Mesendoderm (in vitro differentiated cells): Measurements from ENCODE around the gene CD82.

Experiments used
- DNase-seq: peaks from one replicate; pipeline ENCODE4 v3.0.0; 2013
- H2AK5ac ChIP-seq: 2 replicates; pipeline ENCODE4 v1.6.1; 2013; ENCODE audit warnings: low read length, inconsistent platforms
- H2BK120ac ChIP-seq: 2 replicates; pipeline ENCODE4 v1.6.1; 2013; ENCODE audit warnings: low read depth, mild to moderate bottlenecking, low read length, moderate library complexity, mixed read lengths
- H2BK15ac ChIP-seq: replicated peaks from 2 replicates; pipeline ENCODE4 v1.6.1; 2013; ENCODE audit warnings: low read depth, mild to moderate bottlenecking, moderate library complexity
- H2BK5ac ChIP-seq: 2 replicates; pipeline ENCODE4 v1.6.1; 2013; ENCODE audit warnings: low read length, inconsistent platforms
- H3K18ac ChIP-seq: 2 replicates; pipeline ENCODE4 v1.6.1; 2013; ENCODE audit warnings: mild to moderate bottlenecking, low read length, mixed read lengths
- H3K23ac ChIP-seq: one replicate; pipeline ENCODE4 v1.6.1; 2013; ENCODE audit warnings: low read length
- H3K27ac ChIP-seq: 2 replicates; pipeline ENCODE4 v1.5.1; 2013; ENCODE audit warnings: low read depth, mild to moderate bottlenecking, inconsistent platforms, low read length, moderate library complexity
- H3K27me3 ChIP-seq: 2 replicates; pipeline ENCODE4 v1.6.1; 2013; ENCODE audit warnings: low read length, control low read depth, mild to moderate bottlenecking, inconsistent platforms; ENCODE audit not compliant: insufficient read depth, poor library complexity
- H3K36me3 ChIP-seq: 2 replicates; pipeline ENCODE4 v1.6.1; 2013; ENCODE audit warnings: low read length, inconsistent platforms; ENCODE audit not compliant: control insufficient read depth, insufficient read depth
- H3K4ac ChIP-seq: one replicate; pipeline ENCODE4 v1.6.1; 2013; ENCODE audit warnings: low read depth, mild to moderate bottlenecking, low read length, moderate library complexity
- H3K4me1 ChIP-seq: 2 replicates; pipeline ENCODE4 v1.6.1; 2013; ENCODE audit warnings: low read depth, low read length, inconsistent platforms; ENCODE audit not compliant: control insufficient read depth
- H3K4me2 ChIP-seq: 2 replicates; pipeline ENCODE4 v1.6.1; 2013; ENCODE audit warnings: low read length
- H3K4me3 ChIP-seq: 2 replicates; pipeline ENCODE4 v1.5.1; 2013; ENCODE audit warnings: mild to moderate bottlenecking, low read length
- H3K56ac ChIP-seq: one replicate; pipeline ENCODE4 v1.6.1; 2013; ENCODE audit warnings: low read length
- H3K79me1 ChIP-seq: 2 replicates; pipeline ENCODE4 v1.6.1; 2013; ENCODE audit warnings: low read length, inconsistent platforms
- H3K79me2 ChIP-seq: 2 replicates; pipeline ENCODE4 v1.6.1; 2013; ENCODE audit warnings: mild to moderate bottlenecking, low read length; ENCODE audit not compliant: control insufficient read depth, insufficient read depth
- H3K9ac ChIP-seq: 2 replicates; pipeline ENCODE4 v1.6.1; 2013; ENCODE audit warnings: low read length, inconsistent platforms
- H4K5ac ChIP-seq: one replicate; pipeline ENCODE4 v1.6.1; 2013; ENCODE audit warnings: low read length
- H4K8ac ChIP-seq: one replicate; pipeline ENCODE4 v1.6.1; 2013; ENCODE audit warnings: low read depth, mild to moderate bottlenecking, control low read depth, low read length, moderate library complexity
- WGBS: extraction: QIAGEN DNeasy Blood & Tissue Kit; methylation state at CpG from one replicate; pipeline ENCODE4 v1.1.7; 2013; ENCODE audit warnings: low lambda C conversion rate, missing lambda C conversion rate; ENCODE audit not compliant: insufficient coverage; ENCODE audit errors: extremely low coverage; 5-methylcytosine and 5-hydroxymethylcytosine counted together

Gene CD82

DNA sequence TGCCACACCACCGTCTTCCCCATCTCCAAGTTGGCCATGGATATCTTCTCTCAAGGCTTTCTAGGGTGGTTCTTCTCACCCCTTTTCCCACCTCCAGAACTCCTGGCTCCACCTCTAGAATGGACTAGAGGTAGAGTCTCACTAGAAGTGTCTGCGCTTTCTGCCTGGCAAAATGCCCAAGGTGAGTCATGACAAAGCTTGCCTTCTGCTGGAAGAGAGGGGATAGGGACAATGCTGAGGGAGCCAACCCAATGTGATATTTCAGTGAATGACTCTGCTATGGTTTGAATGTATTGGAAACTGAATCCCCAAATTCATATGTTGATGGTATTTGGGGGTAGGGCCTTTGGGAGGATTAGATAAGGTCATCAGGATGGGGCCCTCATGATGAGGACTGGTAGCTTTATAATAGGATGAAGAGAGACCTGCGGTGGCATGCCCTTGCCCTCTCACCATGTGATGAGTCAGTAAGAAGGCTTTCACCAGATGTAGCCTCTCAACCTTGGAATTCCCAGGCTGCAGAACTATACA is 4.1 kb upstream of the CD82 start:
- H3K4me1 ChIP-seq: peaks cover 3% of the 10 kb centered on the region

GRCh38 chr11:44561964-44562734 is 3.3 kb upstream of the CD82 start:
- H3K4ac ChIP-seq: no peak overlapping the region
- H3K27ac ChIP-seq: no peak overlapping the region
- no peak overlapping the region for H2AK5ac ChIP-seq

More for the DNA sequence above, 4.1 kb upstream of the CD82 start:
- no peak overlapping the region for H3K23ac ChIP-seq
- no peak overlapping the region for H3K4ac ChIP-seq
- H4K5ac ChIP-seq: no peak overlapping the region
- H3K79me2 ChIP-seq: no peaks in the 10 kb centered on the region
- H3K18ac ChIP-seq: no peak overlapping the region
- no peak overlapping the region for H2BK120ac ChIP-seq
- H3K9ac ChIP-seq: no peak overlapping the region
- no CpG with 5 or more reads among the region's 3 CpGs for WGBS
- no peak overlapping the region for H3K27ac ChIP-seq
- no peak overlapping the region for H2AK5ac ChIP-seq
- no peak overlapping the region for H2BK5ac ChIP-seq
- no peaks in the 10 kb centered on the region for H3K79me1 ChIP-seq
- no peak overlapping the region for H3K56ac ChIP-seq
- no peak overlapping the region for H4K8ac ChIP-seq
- DNase-seq: no peak
- no peaks in the 10 kb centered on the region for H3K36me3 ChIP-seq
- H3K4me3 ChIP-seq: no peak overlapping the region
- H3K27me3 ChIP-seq: no peaks in the 10 kb centered on the region
- no peak overlapping the region for H2BK15ac ChIP-seq
- no peak overlapping the region for H3K4me2 ChIP-seq

GRCh38 chr11:44562845-44563460 is 2.5 kb upstream of the CD82 start:
- Histone ChIP-seq H2BK5ac (no peak overlapping the region), H3K27me3 (no peaks in the 10 kb centered on the region), H3K9ac (no peak overlapping the region), H3K79me1 (no peaks in the 10 kb centered on the region), H3K36me3 (no peaks in the 10 kb centered on the region), H3K4me1 (peaks cover 3% of the 10 kb centered on the region), H4K8ac (no peak overlapping the region), H3K79me2 (no peaks in the 10 kb centered on the region), H2BK15ac (no peak overlapping the region), H4K5ac (no peak overlapping the region), H3K18ac (no peak overlapping the region), H3K56ac (no peak overlapping the region), H3K4ac (no peak overlapping the region), H2AK5ac (no peak overlapping the region), H3K4me2 (no peak overlapping the region), H2BK120ac (no peak overlapping the region), H3K27ac (no peak overlapping the region), H3K23ac (no peak overlapping the region), H3K4me3 (no peak overlapping the region)
- WGBS: no CpG with 5 or more reads among the region's 5 CpGs
- DNase-seq: no peak

More at GRCh38 chr11:44561964-44562734, 3.3 kb upstream of the CD82 start:
- no CpG with 5 or more reads among the region's 8 CpGs for WGBS
- no peaks in the 10 kb centered on the region for H3K36me3 ChIP-seq
- no peaks in the 10 kb centered on the region for H3K27me3 ChIP-seq
- no peak overlapping the region for H3K9ac ChIP-seq
- DNase-seq: no peak
- H3K79me2 ChIP-seq: no peaks in the 10 kb centered on the region
- H3K4me3 ChIP-seq: no peak overlapping the region
- H2BK5ac ChIP-seq: no peak overlapping the region
- no peaks in the 10 kb centered on the region for H3K79me1 ChIP-seq
- no peak overlapping the region for H3K18ac ChIP-seq
- no peak overlapping the region for H2BK15ac ChIP-seq
- H3K4me2 ChIP-seq: no peak overlapping the region
- H3K4me1 ChIP-seq: peaks cover 3% of the 10 kb centered on the region
- H3K56ac ChIP-seq: no peak overlapping the region
- H2BK120ac ChIP-seq: no peak overlapping the region
- no peak overlapping the region for H4K8ac ChIP-seq
- H4K5ac ChIP-seq: no peak overlapping the region
- H3K23ac ChIP-seq: no peak overlapping the region

DNA sequence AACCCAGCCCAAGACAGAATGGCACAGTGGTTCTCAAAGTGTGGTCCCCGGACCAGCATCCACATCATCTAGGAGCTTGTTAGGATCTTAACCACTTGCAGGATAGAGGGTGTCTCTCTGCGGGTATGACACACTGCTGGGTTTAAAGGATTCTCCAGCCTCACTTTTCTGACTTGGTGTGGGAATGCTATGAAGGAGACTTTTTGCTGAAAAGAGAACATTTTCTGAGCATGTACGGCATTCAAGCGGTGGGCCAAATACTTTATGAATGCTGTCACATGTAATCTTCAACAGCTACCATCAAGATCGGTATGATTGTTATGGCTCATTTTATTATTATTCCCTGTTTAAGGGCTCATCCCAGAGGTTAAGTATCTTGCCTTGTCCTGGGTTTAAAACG is 1.8 kb upstream of the CD82 start:
- H2BK120ac ChIP-seq: no peak overlapping the region
- H3K18ac ChIP-seq: no peak overlapping the region
- no peak overlapping the region for H3K27ac ChIP-seq
- H3K4me1 ChIP-seq: peaks cover 3% of the 10 kb centered on the region
- no peaks in the 10 kb centered on the region for H3K36me3 ChIP-seq
- no peak overlapping the region for H4K8ac ChIP-seq
- no peak overlapping the region for H3K4me2 ChIP-seq
- no peak overlapping the region for H4K5ac ChIP-seq
- no peak overlapping the region for H2BK5ac ChIP-seq
- H3K79me2 ChIP-seq: no peaks in the 10 kb centered on the region
- H2AK5ac ChIP-seq: no peak overlapping the region
- no peak for DNase-seq
- no peaks in the 10 kb centered on the region for H3K79me1 ChIP-seq
- no peak overlapping the region for H3K9ac ChIP-seq
- H3K4me3 ChIP-seq: no peak overlapping the region
- no CpG with 5 or more reads among the region's 6 CpGs for WGBS
- H3K56ac ChIP-seq: no peak overlapping the region
- H2BK15ac ChIP-seq: no peak overlapping the region
- no peak overlapping the region for H3K23ac ChIP-seq
- H3K27me3 ChIP-seq: no peaks in the 10 kb centered on the region
- H3K4ac ChIP-seq: no peak overlapping the region

GRCh38 chr11:44564166-44564565 is 1.3 kb upstream of the CD82 start:
- H3K4me1 ChIP-seq: peaks cover 3% of the 10 kb centered on the region
- H4K5ac ChIP-seq: no peak overlapping the region
- no peak overlapping the region for H3K18ac ChIP-seq
- no peak overlapping the region for H2BK120ac ChIP-seq
- no peak overlapping the region for H3K27ac ChIP-seq
- no peaks in the 10 kb centered on the region for H3K36me3 ChIP-seq
- H4K8ac ChIP-seq: no peak overlapping the region
- H2BK15ac ChIP-seq: no peak overlapping the region
- no peak overlapping the region for H3K9ac ChIP-seq
- DNase-seq: no peak
- no peak overlapping the region for H3K4ac ChIP-seq
- H2AK5ac ChIP-seq: no peak overlapping the region
- no peak overlapping the region for H3K56ac ChIP-seq
- no peak overlapping the region for H3K4me2 ChIP-seq
- WGBS: no CpG with 5 or more reads among the region's 7 CpGs
- H2BK5ac ChIP-seq: no peak overlapping the region
- no peak overlapping the region for H3K4me3 ChIP-seq
- H3K79me2 ChIP-seq: no peaks in the 10 kb centered on the region
- H3K27me3 ChIP-seq: no peaks in the 10 kb centered on the region
- H3K79me1 ChIP-seq: no peaks in the 10 kb centered on the region
- H3K23ac ChIP-seq: no peak overlapping the region
